Measurements from ENCODE around the gene SND1. TPM values are rescaled to one million over a fixed set of nuclear protein-coding genes. Genes with fewer than 3 reads are reported as not detected.

SND1 gene
- total and polyA plus RNA-seq, 2 donors from 2014 or later = 83.0 to 154 TPM

DNA sequence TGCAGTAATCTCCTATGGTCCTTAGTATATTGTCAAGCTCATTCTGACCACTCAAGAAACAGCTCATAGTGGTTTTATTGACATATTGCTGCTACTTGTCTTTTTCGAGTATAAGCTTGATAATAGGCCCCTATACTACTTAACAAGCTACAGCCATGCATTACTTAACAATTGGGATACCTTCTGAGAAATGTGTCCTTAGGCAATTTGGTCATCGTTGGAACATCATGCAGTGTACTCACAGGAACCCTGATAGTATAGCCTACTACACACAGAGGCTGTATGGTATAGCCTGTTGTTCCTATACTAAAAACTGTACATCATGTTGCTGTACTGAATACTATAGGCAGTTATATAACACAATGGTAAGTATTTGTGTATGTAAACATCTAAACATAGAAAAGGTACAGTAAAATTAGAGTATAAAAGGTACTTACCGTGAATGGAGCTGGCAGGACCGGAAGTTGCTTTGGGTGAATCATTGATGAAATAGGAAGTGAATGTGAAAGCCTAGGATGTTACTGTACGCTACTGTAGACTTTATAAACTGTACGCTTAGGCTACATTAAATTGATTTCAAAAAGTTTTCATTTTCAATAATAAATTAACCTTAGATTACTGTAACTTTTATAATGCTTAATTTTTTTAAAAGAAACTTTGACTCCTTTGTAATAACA is 218.4 kb downstream of the SND1 start:
- DNase-seq = no peak
- intact Hi-C loops (cut with DNase I) = no loop called here
- Histone ChIP-seq H3K27me3 (ENCODE audit: control insufficient read depth, insufficient read depth, low read length) (no peaks in the 10 kb centered on the region), H3K9me3 (ENCODE audit: control insufficient read depth in 2 of 3, insufficient read depth in 1 of 3, low read length in 3 of 3) (no peaks in the 10 kb centered on the region), H3K9ac (ENCODE audit: low read length in 3 of 3) (no peak overlapping the region), H3K4me3 (ENCODE audit: low read length in 3 of 3) (no peak overlapping the region), H3K36me3 (ENCODE audit: control insufficient read depth in 2 of 3, insufficient read depth in 3 of 3, low read length in 3 of 3) (no peaks in the 10 kb centered on the region), H3K4me1 (ENCODE audit: control insufficient read depth in 2 of 3, insufficient read depth in 2 of 3, low read depth in 1 of 3, low read length in 3 of 3) (peaks cover 0 to 3% (median 0%) of the 10 kb centered on the region in 3 donors), H3K27ac (ENCODE audit: low read depth in 2 of 2, low read length in 2 of 2) (no peak overlapping the region)
- TF ChIP-seq, protein P1, sequence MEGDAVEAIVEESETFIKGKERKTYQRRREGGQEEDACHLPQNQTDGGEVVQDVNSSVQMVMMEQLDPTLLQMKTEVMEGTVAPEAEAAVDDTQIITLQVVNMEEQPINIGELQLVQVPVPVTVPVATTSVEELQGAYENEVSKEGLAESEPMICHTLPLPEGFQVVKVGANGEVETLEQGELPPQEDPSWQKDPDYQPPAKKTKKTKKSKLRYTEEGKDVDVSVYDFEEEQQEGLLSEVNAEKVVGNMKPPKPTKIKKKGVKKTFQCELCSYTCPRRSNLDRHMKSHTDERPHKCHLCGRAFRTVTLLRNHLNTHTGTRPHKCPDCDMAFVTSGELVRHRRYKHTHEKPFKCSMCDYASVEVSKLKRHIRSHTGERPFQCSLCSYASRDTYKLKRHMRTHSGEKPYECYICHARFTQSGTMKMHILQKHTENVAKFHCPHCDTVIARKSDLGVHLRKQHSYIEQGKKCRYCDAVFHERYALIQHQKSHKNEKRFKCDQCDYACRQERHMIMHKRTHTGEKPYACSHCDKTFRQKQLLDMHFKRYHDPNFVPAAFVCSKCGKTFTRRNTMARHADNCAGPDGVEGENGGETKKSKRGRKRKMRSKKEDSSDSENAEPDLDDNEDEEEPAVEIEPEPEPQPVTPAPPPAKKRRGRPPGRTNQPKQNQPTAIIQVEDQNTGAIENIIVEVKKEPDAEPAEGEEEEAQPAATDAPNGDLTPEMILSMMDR (IDR thresholded peaks at IDR 0.05; ENCODE audit: borderline replicate concordance, extremely low read depth, insufficient read depth) = no peak
- FAIRE-seq = peak; percentile 39

DNA sequence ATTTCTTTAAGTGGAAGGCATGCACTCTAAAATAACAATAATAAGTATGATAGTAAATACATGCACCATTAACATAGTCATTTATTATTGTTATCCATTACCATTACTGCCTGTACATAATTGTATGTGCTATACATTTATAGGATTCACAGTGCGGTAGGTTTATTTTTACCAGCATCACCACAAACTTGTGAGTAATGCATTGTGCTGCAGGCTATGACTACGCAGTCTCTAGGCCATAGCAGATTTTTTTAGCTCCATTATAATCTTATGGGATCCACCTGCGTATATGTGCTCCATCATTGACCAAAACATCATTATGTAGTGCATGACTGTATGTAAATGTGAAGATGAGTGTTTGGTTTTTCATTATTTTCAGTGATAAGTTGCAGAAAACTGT is 219.2 kb downstream of the SND1 start:
- TF ChIP-seq, protein P1 (IDR thresholded peaks at IDR 0.05; ENCODE audit: borderline replicate concordance, extremely low read depth, insufficient read depth) = no peak
- H3K4me3 ChIP-seq (ENCODE audit: low read length in 3 of 3) = no peak overlapping the region
- no peaks in the 10 kb centered on the region for H3K9me3 ChIP-seq (ENCODE audit: control insufficient read depth in 2 of 3, insufficient read depth in 1 of 3, low read length in 3 of 3)
- H3K27me3 ChIP-seq (ENCODE audit: control insufficient read depth, insufficient read depth, low read length) = no peaks in the 10 kb centered on the region
- H3K9ac ChIP-seq (ENCODE audit: low read length in 3 of 3) = no peak overlapping the region
- H3K36me3 ChIP-seq (ENCODE audit: control insufficient read depth in 2 of 3, insufficient read depth in 3 of 3, low read length in 3 of 3) = no peaks in the 10 kb centered on the region
- DNase-seq = no peak
- FAIRE-seq = no peak
- intact Hi-C loops (cut with DNase I) = no loop called here
- peaks cover 0 to 3% (median 0%) of the 10 kb centered on the region in 3 donors for H3K4me1 ChIP-seq (ENCODE audit: control insufficient read depth in 2 of 3, insufficient read depth in 2 of 3, low read depth in 1 of 3, low read length in 3 of 3)
- H3K27ac ChIP-seq (ENCODE audit: low read depth in 2 of 2, low read length in 2 of 2) = no peak overlapping the region

DNA sequence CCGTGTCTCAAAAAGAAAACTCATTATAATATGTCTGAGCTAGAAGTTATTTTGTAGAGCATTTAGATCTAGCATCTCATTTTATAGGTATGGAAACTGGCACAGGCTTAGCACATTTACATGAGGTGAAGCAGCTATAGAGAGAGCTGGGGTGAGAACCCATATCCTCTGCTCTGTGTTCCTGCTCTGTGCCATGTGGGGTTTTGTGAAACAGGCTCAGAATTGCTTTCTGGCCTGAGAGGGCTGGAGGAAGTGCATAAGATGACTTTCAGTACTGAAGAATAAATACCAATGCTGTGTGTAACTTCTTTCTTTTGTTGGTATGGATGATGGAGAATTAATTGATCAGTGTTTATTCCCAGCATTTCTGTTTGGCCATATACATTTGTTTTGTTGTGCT is 220.1 kb downstream of the SND1 start:
- Histone ChIP-seq H3K4me3 (ENCODE audit: low read length in 3 of 3) (no peak overlapping the region), H3K36me3 (ENCODE audit: control insufficient read depth in 2 of 3, insufficient read depth in 3 of 3, low read length in 3 of 3) (no peaks in the 10 kb centered on the region), H3K4me1 (ENCODE audit: control insufficient read depth in 2 of 3, insufficient read depth in 2 of 3, low read depth in 1 of 3, low read length in 3 of 3) (peaks cover 0 to 3% (median 0%) of the 10 kb centered on the region in 3 donors), H3K9me3 (ENCODE audit: control insufficient read depth in 2 of 3, insufficient read depth in 1 of 3, low read length in 3 of 3) (no peaks in the 10 kb centered on the region), H3K27me3 (ENCODE audit: control insufficient read depth, insufficient read depth, low read length) (no peaks in the 10 kb centered on the region), H3K27ac (ENCODE audit: low read depth in 2 of 2, low read length in 2 of 2) (no peak overlapping the region), H3K9ac (ENCODE audit: low read length in 3 of 3) (no peak overlapping the region)
- FAIRE-seq (no peak), DNase-seq (no peak)
- TF ChIP-seq, protein P1 (IDR thresholded peaks at IDR 0.05; ENCODE audit: borderline replicate concordance, extremely low read depth, insufficient read depth) = no peak
- intact Hi-C loops (cut with DNase I) = no loop called here

All from kidney (tissue), 14 donors.